ENCODE results near the gene GALK1.

Gene GALK1

DNA sequence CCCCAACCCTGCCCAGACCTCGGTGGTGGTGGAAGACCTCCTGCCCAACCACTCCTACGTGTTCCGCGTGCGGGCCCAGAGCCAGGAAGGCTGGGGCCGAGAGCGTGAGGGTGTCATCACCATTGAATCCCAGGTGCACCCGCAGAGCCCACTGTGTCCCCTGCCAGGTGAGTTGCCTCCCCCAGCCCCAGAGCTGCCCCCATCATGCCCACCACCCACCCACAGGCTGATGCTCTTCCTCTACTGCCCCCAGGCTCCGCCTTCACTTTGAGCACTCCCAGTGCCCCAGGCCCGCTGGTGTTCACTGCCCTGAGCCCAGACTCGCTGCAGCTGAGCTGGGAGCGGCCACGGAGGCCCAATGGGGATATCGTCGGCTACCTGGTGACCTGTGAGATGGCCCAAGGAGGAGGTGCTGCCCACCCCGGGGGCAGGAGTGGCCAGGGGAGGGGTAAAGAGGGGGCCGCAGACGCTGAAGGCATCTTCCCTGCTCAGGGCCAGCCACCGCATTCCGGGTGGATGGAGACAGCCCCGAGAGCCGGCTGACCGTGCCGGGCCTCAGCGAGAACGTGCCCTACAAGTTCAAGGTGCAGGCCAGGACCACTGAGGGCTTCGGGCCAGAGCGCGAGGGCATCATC is 8.4 kb downstream of the GALK1 start:
- peak overlapping the region; percentile 55 for H3K23ac ChIP-seq (ENCODE audit: low read depth, low read length, poor library complexity)
- no peak for DNase-seq (ENCODE audit: low spot score)
- peaks cover 3% of the 10 kb centered on the region for H3K79me1 ChIP-seq (ENCODE audit: low read depth, low read length)
- peak overlapping the region; percentile 75 for H2BK5ac ChIP-seq (ENCODE audit: low read length)
- no peak overlapping the region for H3K14ac ChIP-seq (ENCODE audit: low read length)
- peak overlapping the region; percentile 48 for H3K18ac ChIP-seq (ENCODE audit: low read length)
- H3K4me3 ChIP-seq (ENCODE audit: low read length in 2 of 2), result no peak overlapping the region
- no peak overlapping the region for H3K4ac ChIP-seq (ENCODE audit: low read length)
- H2AFZ ChIP-seq (ENCODE audit: low read length), result no peak overlapping the region
- no peak overlapping the region for H3K27ac ChIP-seq (replicated peaks; ENCODE audit: low read length)
- peaks cover 0 to 11% (median 2%) of the 10 kb centered on the region in 3 experiments for H3K27me3 ChIP-seq (ENCODE audit: control insufficient read depth in 3 of 3, insufficient read depth in 3 of 3, low read depth in 1 of 3, low read length in 3 of 3)
- H3K4me1 ChIP-seq (ENCODE audit: control insufficient read depth in 2 of 2, insufficient read depth in 1 of 2, low read depth in 1 of 2, low read length in 2 of 2), result peaks cover 0 to 5% of the 10 kb centered on the region in 2 donors
- WGBS, 2 donors (ENCODE audit: extremely low coverage in 2 of 2, insufficient read length in 2 of 2, insufficient replicate concordance in 1 of 2), result no CpG with 5 or more reads among the region's 29 CpGs
- H3K9me3 ChIP-seq (replicated peaks in 1 of 2; ENCODE audit: control insufficient read depth in 2 of 2, insufficient read depth in 1 of 2, low read depth in 1 of 2, low read length in 2 of 2), result no peaks in the 10 kb centered on the region
- H2BK12ac ChIP-seq (ENCODE audit: low read length), result no peak overlapping the region
- peak overlapping the region; percentile 82 for H4K8ac ChIP-seq (ENCODE audit: low read depth, low read length)
- H2BK120ac ChIP-seq (ENCODE audit: low read depth, low read length), result no peak overlapping the region
- peak overlapping the region; percentile 44 for H3K9ac ChIP-seq (ENCODE audit: low read depth, low read length, poor library complexity)
- H3K4me2 ChIP-seq (ENCODE audit: insufficient read depth, low read length, poor library complexity, severe bottlenecking), result no peak overlapping the region
- peak overlapping the region; percentile 75 for H2AK5ac ChIP-seq (ENCODE audit: low read depth, low read length)
- H4K91ac ChIP-seq (ENCODE audit: low read depth, low read length, poor library complexity), result no peak overlapping the region
- peak overlapping the region; percentile 85 for H2BK15ac ChIP-seq (ENCODE audit: low read length)
- H3K36me3 ChIP-seq (replicated peaks in 1 of 2; ENCODE audit: control insufficient read depth in 2 of 2, insufficient read depth in 2 of 2, low read length in 2 of 2), result no peaks in the 10 kb centered on the region

DNA sequence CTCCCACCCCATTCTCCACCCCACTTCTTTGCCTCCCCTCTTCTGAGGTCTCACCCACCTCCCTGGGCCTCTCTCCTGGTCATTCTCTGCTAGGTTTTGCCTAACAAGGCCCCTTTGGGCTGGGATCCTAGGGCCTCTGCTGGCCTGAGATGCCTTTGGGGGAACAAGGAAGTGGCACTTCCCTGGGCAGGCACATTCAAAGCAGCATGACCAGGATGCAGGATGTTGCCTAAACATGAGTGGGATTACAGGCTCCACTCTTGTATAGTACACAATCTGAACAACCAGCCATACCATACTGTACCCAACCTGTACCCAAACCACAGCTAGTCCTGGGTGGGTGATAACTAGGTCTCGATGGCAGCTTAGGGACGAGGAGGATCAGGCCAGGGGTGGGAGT is 9.0 kb downstream of the GALK1 start:
- Histone ChIP-seq H3K4me2 (ENCODE audit: insufficient read depth, low read length, poor library complexity, severe bottlenecking) (no peak overlapping the region), H2BK15ac (ENCODE audit: low read length) (peak overlapping the region; percentile 85), H2BK120ac (ENCODE audit: low read depth, low read length) (no peak overlapping the region), H3K23ac (ENCODE audit: low read depth, low read length, poor library complexity) (no peak overlapping the region), H4K8ac (ENCODE audit: low read depth, low read length) (peak overlapping the region; percentile 82), H3K4me1 (ENCODE audit: control insufficient read depth in 2 of 2, insufficient read depth in 1 of 2, low read depth in 1 of 2, low read length in 2 of 2) (peaks cover 0 to 5% of the 10 kb centered on the region in 2 donors), H3K27me3 (ENCODE audit: control insufficient read depth in 3 of 3, insufficient read depth in 3 of 3, low read depth in 1 of 3, low read length in 3 of 3) (peaks cover 0 to 15% (median 2%) of the 10 kb centered on the region in 3 experiments), H4K91ac (ENCODE audit: low read depth, low read length, poor library complexity) (no peak overlapping the region), H3K4me3 (ENCODE audit: low read length in 2 of 2) (no peak overlapping the region), H2AK5ac (ENCODE audit: low read depth, low read length) (peak overlapping the region; percentile 75), H2BK12ac (ENCODE audit: low read length) (no peak overlapping the region), H3K9me3 (replicated peaks in 1 of 2; ENCODE audit: control insufficient read depth in 2 of 2, insufficient read depth in 1 of 2, low read depth in 1 of 2, low read length in 2 of 2) (no peaks in the 10 kb centered on the region), H2BK5ac (ENCODE audit: low read length) (no peak overlapping the region), H3K36me3 (replicated peaks in 1 of 2; ENCODE audit: control insufficient read depth in 2 of 2, insufficient read depth in 2 of 2, low read length in 2 of 2) (no peaks in the 10 kb centered on the region), H3K79me1 (ENCODE audit: low read depth, low read length) (peaks cover 3% of the 10 kb centered on the region), H2AFZ (ENCODE audit: low read length) (no peak overlapping the region), H3K27ac (replicated peaks; ENCODE audit: low read length) (no peak overlapping the region), H3K18ac (ENCODE audit: low read length) (peak overlapping the region; percentile 48), H3K9ac (ENCODE audit: low read depth, low read length, poor library complexity) (peak overlapping the region; percentile 44), H3K4ac (ENCODE audit: low read length) (no peak overlapping the region), H3K14ac (ENCODE audit: low read length) (no peak overlapping the region)
- no CpG with 5 or more reads among the region's 2 CpGs for WGBS, 2 donors (ENCODE audit: extremely low coverage in 2 of 2, insufficient read length in 2 of 2, insufficient replicate concordance in 1 of 2)
- DNase-seq (ENCODE audit: low spot score), result no peak

DNA sequence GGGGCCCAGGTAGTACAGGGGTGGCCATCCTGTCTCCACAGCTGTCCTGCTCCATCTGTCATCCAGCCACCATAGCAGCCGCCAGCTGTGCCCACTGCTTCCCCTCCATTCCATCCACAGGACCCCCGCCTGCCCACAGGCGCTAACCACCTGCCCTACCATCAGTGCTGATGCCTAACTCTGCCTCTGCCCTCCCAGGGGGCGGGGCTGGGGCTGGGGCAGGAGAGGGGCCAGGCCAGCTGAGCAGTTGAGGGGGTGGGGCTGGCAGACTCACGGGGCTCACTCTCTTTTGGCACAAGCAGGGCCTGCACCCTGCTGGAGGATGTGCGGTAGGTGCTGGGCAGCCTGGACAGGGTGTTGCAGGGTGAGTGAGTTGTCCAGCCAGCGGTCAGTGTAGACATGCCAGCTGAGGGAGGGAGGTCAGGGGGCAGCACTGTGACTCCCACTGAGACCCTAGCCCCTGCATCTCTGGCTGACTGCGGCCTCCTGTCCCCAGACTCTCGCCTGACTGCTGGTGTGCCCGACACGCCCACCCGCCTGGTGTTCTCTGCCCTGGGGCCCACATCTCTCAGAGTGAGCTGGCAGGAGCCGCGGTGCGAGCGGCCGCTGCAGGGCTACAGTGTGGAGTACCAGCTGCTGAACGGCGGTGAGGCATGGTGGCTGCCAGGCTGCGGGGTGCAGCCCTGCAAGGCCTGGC is 9.6 kb downstream of the GALK1 start:
- no peak overlapping the region for H3K4ac ChIP-seq (ENCODE audit: low read length)
- no peaks in the 10 kb centered on the region for H3K36me3 ChIP-seq (replicated peaks in 1 of 2; ENCODE audit: control insufficient read depth in 2 of 2, insufficient read depth in 2 of 2, low read length in 2 of 2)
- H2AFZ ChIP-seq (ENCODE audit: low read length), result no peak overlapping the region
- no peak overlapping the region for H2BK5ac ChIP-seq (ENCODE audit: low read length)
- no peak overlapping the region for H3K27ac ChIP-seq (replicated peaks; ENCODE audit: low read length)
- H3K23ac ChIP-seq (ENCODE audit: low read depth, low read length, poor library complexity), result peak overlapping the region; percentile 43
- H4K91ac ChIP-seq (ENCODE audit: low read depth, low read length, poor library complexity), result no peak overlapping the region
- H4K8ac ChIP-seq (ENCODE audit: low read depth, low read length), result no peak overlapping the region
- DNase-seq (ENCODE audit: low spot score), result no peak
- no peaks in the 10 kb centered on the region for H3K9me3 ChIP-seq (replicated peaks in 1 of 2; ENCODE audit: control insufficient read depth in 2 of 2, insufficient read depth in 1 of 2, low read depth in 1 of 2, low read length in 2 of 2)
- peaks cover 3% of the 10 kb centered on the region for H3K79me1 ChIP-seq (ENCODE audit: low read depth, low read length)
- H2BK120ac ChIP-seq (ENCODE audit: low read depth, low read length), result no peak overlapping the region
- H3K9ac ChIP-seq (ENCODE audit: low read depth, low read length, poor library complexity), result peak overlapping the region; percentile 50
- no peak overlapping the region for H3K4me2 ChIP-seq (ENCODE audit: insufficient read depth, low read length, poor library complexity, severe bottlenecking)
- H3K4me1 ChIP-seq (ENCODE audit: control insufficient read depth in 2 of 2, insufficient read depth in 1 of 2, low read depth in 1 of 2, low read length in 2 of 2), result peaks cover 0 to 5% of the 10 kb centered on the region in 2 donors
- H3K18ac ChIP-seq (ENCODE audit: low read length), result peak overlapping the region; percentile 74
- H3K4me3 ChIP-seq (ENCODE audit: low read length in 2 of 2), result no peak overlapping the region
- no peak overlapping the region for H2BK12ac ChIP-seq (ENCODE audit: low read length)
- no CpG with 5 or more reads among the region's 20 CpGs for WGBS, 2 donors (ENCODE audit: extremely low coverage in 2 of 2, insufficient read length in 2 of 2, insufficient replicate concordance in 1 of 2)
- peak overlapping the region; percentile 63 for H2AK5ac ChIP-seq (ENCODE audit: low read depth, low read length)
- H3K14ac ChIP-seq (ENCODE audit: low read length), result no peak overlapping the region
- H3K27me3 ChIP-seq (ENCODE audit: control insufficient read depth in 3 of 3, insufficient read depth in 3 of 3, low read depth in 1 of 3, low read length in 3 of 3), result peaks cover 0 to 21% (median 5%) of the 10 kb centered on the region in 3 experiments
- no peak overlapping the region for H2BK15ac ChIP-seq (ENCODE audit: low read length)
